H1 (cell line): ENCODE measurements around the gene SLC37A1. TPM values are rescaled to one million over a fixed set of nuclear protein-coding genes. Genes with fewer than 3 reads are reported as not detected.

Experiments used
- CTCF ChIA-PET: fragments of 300-600 bp; sonication (Branson Sonifier 250); formaldehyde crosslinking; loops from one replicate; lab custom pipeline; 2021; ENCODE audit not compliant: partially characterized antibody; lab: Charles Lee
- POLR2A ChIA-PET: fragments of 300-600 bp; sonication (Branson Sonifier 250); formaldehyde crosslinking; loops from one replicate; lab custom pipeline; 2021; ENCODE audit warnings: inconsistent platforms; ENCODE audit not compliant: partially characterized antibody; lab: Charles Lee
- DNase-seq, 2 experiments: peaks; one replicate each; pipeline versions ENCODE4 v3.0.0 to v3.0.0-alpha.2; 2010 to 2022; ENCODE audit warnings: low spot score in 2 of 2, low read depth in 1 of 2, mixed read lengths in 1 of 2
- FAIRE-seq: peaks from 2 replicates; lab custom pipeline; 2011; peaks lifted over from hg19 to GRCh38; lab: Jason Lieb, UNC
- H2AFZ ChIP-seq: 2 replicates; pipeline ENCODE4 v1.8.1; 2012; ENCODE audit warnings: low read length, inconsistent platforms
- H2AK5ac ChIP-seq: 2 replicates; pipeline ENCODE4 v1.6.1; 2013; ENCODE audit warnings: low read depth, low read length
- H2BK120ac ChIP-seq: replicated peaks from 2 replicates; pipeline ENCODE3; 2013; ENCODE audit warnings: low read depth, low read length, inconsistent platforms
- H2BK12ac ChIP-seq: 2 replicates; pipeline ENCODE4 v1.6.1; 2013; ENCODE audit warnings: low read depth, low read length
- H2BK15ac ChIP-seq: 2 replicates; pipeline ENCODE4 v1.6.1; 2013; ENCODE audit warnings: low read length
- H2BK20ac ChIP-seq: 2 replicates; pipeline ENCODE4 v1.6.1; 2013; ENCODE audit warnings: low read length
- H2BK5ac ChIP-seq: 2 replicates; pipeline ENCODE4 v1.6.1; 2013; ENCODE audit warnings: low read depth, low read length
- H3K14ac ChIP-seq: 2 replicates; pipeline ENCODE4 v1.6.1; 2013; ENCODE audit warnings: inconsistent platforms; ENCODE audit not compliant: insufficient read length
- H3K18ac ChIP-seq: 2 replicates; pipeline ENCODE4 v1.6.1; 2013; ENCODE audit warnings: low read length; ENCODE audit errors: extremely low read depth
- H3K23ac ChIP-seq: 2 replicates; pipeline ENCODE4 v1.6.1; 2013; ENCODE audit warnings: inconsistent platforms; ENCODE audit not compliant: insufficient read length
- H3K23me2 ChIP-seq: 2 replicates; pipeline ENCODE4 v1.6.1; 2013; ENCODE audit warnings: low read depth, low read length
- H3K27ac ChIP-seq: 2 replicates; pipeline ENCODE4 v1.6.1; 2011; ENCODE audit warnings: low read depth, low read length, inconsistent platforms
- H3K27me3 ChIP-seq, 4 experiments: replicated peaks in 1 of 4; 1 replicate in 1 of 4; 2 replicates in 3 of 4; pipeline versions ENCODE4 v1.6.1 to v1.8.1; 2011 to 2013; ENCODE audit warnings: low read length in 3 of 4, mild to moderate bottlenecking in 3 of 4, inconsistent platforms in 2 of 4, mixed read lengths in 2 of 4, moderate library complexity in 1 of 4; ENCODE audit not compliant: control insufficient read depth in 3 of 4, insufficient read depth in 3 of 4; ENCODE audit errors: extremely low read depth in 1 of 4
- H3K36me3 ChIP-seq, 4 experiments: 2 replicates each; pipeline versions ENCODE4 v1.6.1 to v1.8.1; 2011 to 2013; ENCODE audit warnings: mild to moderate bottlenecking in 4 of 4, low read length in 3 of 4, moderate library complexity in 2 of 4, control low read depth in 1 of 4, inconsistent platforms in 1 of 4; ENCODE audit not compliant: insufficient read depth in 4 of 4, control insufficient read depth in 2 of 4
- H3K4ac ChIP-seq: replicated peaks from 2 replicates; pipeline ENCODE3; 2013; ENCODE audit warnings: low read length, low read depth, mixed read lengths, inconsistent platforms; ENCODE audit not compliant: insufficient read length
- H3K4me1 ChIP-seq, 4 experiments: replicated peaks in 1 of 4; 1 replicate in 1 of 4; 2 replicates in 3 of 4; pipeline versions ENCODE4 v1.6.1 to v1.8.1; 2011 to 2013; ENCODE audit warnings: low read length in 3 of 4, inconsistent platforms in 2 of 4, mixed read lengths in 1 of 4; ENCODE audit not compliant: insufficient read depth in 4 of 4, control insufficient read depth in 3 of 4
- H3K4me2 ChIP-seq, 2 experiments: 2 replicates each; pipeline versions ENCODE4 v1.6.1 to v1.8.1; 2011 to 2013; ENCODE audit warnings: low read depth in 2 of 2, low read length in 2 of 2, control low read depth in 1 of 2, inconsistent platforms in 1 of 2, mild to moderate bottlenecking in 1 of 2; ENCODE audit not compliant: insufficient read depth in 1 of 2
- H3K4me3 ChIP-seq, 4 experiments: fragments of 200-600, 300-600 bp in 1 of 4; sonication (generic), shearing (Covaris generic), sonication (Bioruptor Twin) in 1 of 4; 2 replicates each; pipeline versions ENCODE4 v1.5.1 to v1.8.1; 2011 to 2016; ENCODE audit warnings: low read length in 4 of 4, low read depth in 3 of 4, control low read depth in 2 of 4, inconsistent platforms in 2 of 4, mild to moderate bottlenecking in 2 of 4, mixed read lengths in 1 of 4, moderate library complexity in 1 of 4; ENCODE audit not compliant: insufficient read depth in 2 of 4; ENCODE audit errors: extremely low read depth in 1 of 4
- H3K56ac ChIP-seq: replicated peaks from 2 replicates; pipeline ENCODE3; 2013; ENCODE audit warnings: low read depth, mild to moderate bottlenecking, mixed read lengths, low read length, inconsistent platforms; ENCODE audit not compliant: insufficient read length
- H3K79me1 ChIP-seq: 2 replicates; pipeline ENCODE4 v1.6.1; 2013; ENCODE audit warnings: low read depth, low read length, control low read depth
- H3K79me2 ChIP-seq, 2 experiments: 2 replicates each; pipeline versions ENCODE4 v1.6.1 to v1.8.1; 2012 to 2013; ENCODE audit warnings: low read length in 2 of 2, mild to moderate bottlenecking in 2 of 2, inconsistent platforms in 1 of 2; ENCODE audit not compliant: insufficient read depth in 2 of 2, control insufficient read depth in 1 of 2
- H3K9ac ChIP-seq, 4 experiments: replicated peaks in 1 of 4; 1 replicate in 1 of 4; 2 replicates in 3 of 4; pipeline versions ENCODE4 v1.6.1 to v1.8.1; 2011 to 2013; ENCODE audit warnings: low read depth in 3 of 4, low read length in 3 of 4, control low read depth in 2 of 4, mild to moderate bottlenecking in 2 of 4, moderate library complexity in 2 of 4, inconsistent platforms in 1 of 4; ENCODE audit errors: extremely low read depth in 1 of 4
- H3K9me3 ChIP-seq, 2 experiments: 2 replicates each; pipeline versions ENCODE4 v1.6.1 to v1.8.1; 2012 to 2013; ENCODE audit warnings: mild to moderate bottlenecking in 2 of 2, moderate library complexity in 2 of 2, control low read depth in 1 of 2, inconsistent platforms in 1 of 2, low read depth in 1 of 2, low read length in 1 of 2, mixed read lengths in 1 of 2; ENCODE audit not compliant: insufficient read depth in 2 of 2
- H4K20me1 ChIP-seq, 2 experiments: replicated peaks in 1 of 2; 2 replicates each; pipeline versions ENCODE3 to v1.8.1; 2011 to 2013; ENCODE audit warnings: inconsistent platforms in 2 of 2, low read length in 2 of 2, mild to moderate bottlenecking in 1 of 2; ENCODE audit not compliant: insufficient read depth in 2 of 2, control insufficient read depth in 1 of 2
- H4K5ac ChIP-seq: 2 replicates; pipeline ENCODE4 v1.6.1; 2013; ENCODE audit warnings: low read length, low read depth, mixed read lengths, inconsistent platforms; ENCODE audit not compliant: insufficient read length
- H4K8ac ChIP-seq: 2 replicates; pipeline ENCODE4 v1.8.0; 2013; ENCODE audit warnings: mild to moderate bottlenecking, moderate library complexity, low read length, inconsistent platforms; ENCODE audit not compliant: insufficient read depth; ENCODE audit errors: extremely low read depth
- H4K91ac ChIP-seq: replicated peaks from 2 replicates; pipeline ENCODE3; 2013; ENCODE audit warnings: low read length, mixed read lengths, inconsistent platforms; ENCODE audit not compliant: insufficient read length
- BRCA1 ChIP-seq: IDR thresholded peaks from 2 replicates; pipeline ENCODE4 v1.6.1; 2012; ENCODE audit warnings: low read depth, low read length, improper control_type of control experiment
- CTBP2 ChIP-seq: IDR thresholded peaks from 2 replicates; pipeline ENCODE4 v1.7.0; 2011; ENCODE audit warnings: borderline replicate concordance, mild to moderate bottlenecking, moderate library complexity, mixed read lengths, low read length; ENCODE audit not compliant: insufficient read depth, insufficient read length
- EGR1 ChIP-seq: IDR thresholded peaks from 2 replicates; pipeline ENCODE4 v1.6.1; 2011; ENCODE audit warnings: low read depth, low read length, borderline replicate concordance
- JUN ChIP-seq: IDR thresholded peaks from 2 replicates; pipeline ENCODE4 v1.6.1; 2011; ENCODE audit warnings: low read depth, mild to moderate bottlenecking, improper control_type of control experiment, low read length
- PHF8 ChIP-seq: fragments of 200-600 bp; sonication (generic); conservative IDR thresholded peaks from 2 replicates; pipeline ENCODE4 v1.7.1; 2012; ENCODE audit warnings: low read depth, mild to moderate bottlenecking, inconsistent platforms, low read length, moderate library complexity
- SIRT6 ChIP-seq: IDR thresholded peaks from one replicate; pipeline ENCODE4 v1.7.1; 2012; ENCODE audit warnings: low read length, inconsistent platforms
- SP1 ChIP-seq: IDR thresholded peaks from 2 replicates; pipeline ENCODE4 v1.6.1; 2011; ENCODE audit warnings: low read depth, low read length
- SUZ12 ChIP-seq: fragments of 200-600 bp; sonication (generic); IDR thresholded peaks from 2 replicates; pipeline ENCODE4 v1.6.1; 2012; ENCODE audit warnings: mild to moderate bottlenecking, inconsistent platforms, low read length, moderate library complexity, mixed read lengths
- TAF1 ChIP-seq: IDR thresholded peaks from 2 replicates; pipeline ENCODE4 v1.6.1; 2011; ENCODE audit warnings: mild to moderate bottlenecking, low read depth, low read length
- TBP ChIP-seq: IDR thresholded peaks from 2 replicates; pipeline ENCODE4 v1.6.1; 2011; ENCODE audit warnings: low read depth, low read length, improper control_type of control experiment
- WGBS, 2 experiments: shearing (Covaris generic) in 1 of 2; methylation state at CpG; one replicate each; pipeline versions ENCODE4 v1.1.6 to v1.1.7; 2013 to 2015; ENCODE audit warnings: low lambda C conversion rate in 2 of 2, mixed read lengths in 2 of 2, inconsistent platforms in 1 of 2, low coverage in 1 of 2, missing lambda C conversion rate in 1 of 2; ENCODE audit not compliant: insufficient replicate concordance in 2 of 2, insufficient coverage in 1 of 2, insufficient read length in 1 of 2; ENCODE audit errors: extremely low coverage in 1 of 2, missing lambda C conversion rate in 1 of 2; 5-methylcytosine and 5-hydroxymethylcytosine counted together
- polyA plus RNA-seq, 7 experiments: library from polyadenylated mRNA; depleted of rRNA in 3 of 7; stranded (reverse) in 5 of 7; unstranded in 2 of 7; fragments of >200 nt in 5 of 7; fragments of 200-250 nt in 2 of 7; gene quantifications; 1 replicate in 5 of 7; 2 replicates in 1 of 7; 4 replicates in 1 of 7; pipeline versions ENCODE4 v1.2.1 to v1.2.3, GENCODE V29; 2011 to 2013; ENCODE audit warnings: missing spikeins in 2 of 7, mixed read lengths in 2 of 7
- total RNA-seq: library from RNA; stranded (reverse); fragmentation: NEBNext Ultra II Directional; extraction: Animal tissue kit (Norgen Biotek cat#: 25700); gene quantifications from 2 replicates; pipeline ENCODE4 v1.2.1, GENCODE V29; 2021
- TF ChIP-seq, protein P1 (sequence below): IDR thresholded peaks from 2 replicates; pipeline ENCODE4 v1.6.1; 2011; ENCODE audit warnings: low read depth, mild to moderate bottlenecking, low read length; ENCODE audit not compliant: insufficient read depth

SLC37A1 gene
- total and polyA plus RNA-seq, 2 of the 8 experiments (the other 6 are each of a cell fraction or from before 2014, with no cell fraction given), result 15.6 to 30.9 TPM

DNA sequence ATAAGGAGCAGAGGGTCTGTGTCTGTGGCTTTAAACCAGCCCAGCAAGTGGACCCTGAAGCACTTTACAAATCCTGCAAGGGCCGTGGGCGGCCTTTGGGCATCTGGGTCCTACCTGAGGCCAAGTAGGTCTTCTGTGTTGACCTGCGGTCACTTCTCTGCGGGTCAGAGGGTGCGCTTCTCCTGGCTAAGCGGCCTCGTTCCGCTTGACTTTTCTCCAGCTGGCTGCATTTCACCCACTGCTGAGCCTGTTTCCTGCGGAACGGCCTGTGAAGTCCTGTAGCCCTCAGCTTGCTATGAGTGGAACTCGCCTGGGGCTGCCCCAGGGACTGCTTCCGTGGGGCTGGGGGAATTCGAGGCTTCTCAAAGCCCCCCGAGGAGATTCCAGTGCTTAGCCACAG is 43.3 kb downstream of the SLC37A1 start:
- no peak overlapping the region for H2BK120ac ChIP-seq
- no peaks in the 10 kb centered on the region for H3K79me1 ChIP-seq
- H3K9ac ChIP-seq, result no peak overlapping the region
- no peak overlapping the region for H2BK5ac ChIP-seq
- no peak overlapping the region for H3K23ac ChIP-seq
- no peak overlapping the region for H4K8ac ChIP-seq
- no peak for DNase-seq
- H3K14ac ChIP-seq, result no peak overlapping the region
- no peak overlapping the region for H3K4me2 ChIP-seq
- H2BK15ac ChIP-seq, result no peak overlapping the region
- no peak overlapping the region for H4K91ac ChIP-seq
- no peak overlapping the region for H4K5ac ChIP-seq
- no peak overlapping the region for H2AK5ac ChIP-seq
- ChIA-PET CTCF (interaction anchor here (1.6 kb wide), 1 partner anchor 36 kb away, joined by 4 read pairs; no protein-coding TSS in a partner anchor), POLR2A (no interaction called here)
- peaks cover 0 to 5% (median 0%) of the 10 kb centered on the region in 4 experiments; a peak in 2 of 7 replicates for H3K4me1 ChIP-seq
- H3K4me3 ChIP-seq, result no peak overlapping the region
- no peak overlapping the region for H3K56ac ChIP-seq
- H3K27ac ChIP-seq, result no peak overlapping the region
- H3K4ac ChIP-seq, result no peak overlapping the region
- H3K23me2 ChIP-seq, result no peaks in the 10 kb centered on the region
- H2AFZ ChIP-seq, result no peak overlapping the region
- H2BK20ac ChIP-seq, result no peak overlapping the region
- no peak for FAIRE-seq
- no peaks in the 10 kb centered on the region; a peak in 1 of 7 replicates for H3K27me3 ChIP-seq
- H3K18ac ChIP-seq, result no peak overlapping the region
- no peaks in the 10 kb centered on the region for H3K79me2 ChIP-seq
- 74% methylated on average over 14 of the region's 14 CpGs; no CpG with 5 or more reads in 1 of the 2 experiments for WGBS, 2 experiments
- no peak overlapping the region for H2BK12ac ChIP-seq
- no peaks in the 10 kb centered on the region for H3K9me3 ChIP-seq
- H4K20me1 ChIP-seq, result no peaks in the 10 kb centered on the region
- peaks cover 0 to 9% (median 0%) of the 10 kb centered on the region in 4 experiments; a peak in 4 of 8 replicates for H3K36me3 ChIP-seq
- TF ChIP-seq BRCA1, result no peak
- no peak for TF ChIP-seq SIRT6
- no peak for TF ChIP-seq SP1
- no peak for TF ChIP-seq SUZ12
- TF ChIP-seq PHF8, result no peak
- no peak for TF ChIP-seq TAF1
- TF ChIP-seq TBP, result no peak
- TF ChIP-seq, protein P1, sequence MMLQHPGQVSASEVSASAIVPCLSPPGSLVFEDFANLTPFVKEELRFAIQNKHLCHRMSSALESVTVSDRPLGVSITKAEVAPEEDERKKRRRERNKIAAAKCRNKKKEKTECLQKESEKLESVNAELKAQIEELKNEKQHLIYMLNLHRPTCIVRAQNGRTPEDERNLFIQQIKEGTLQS, result no peak
- TF ChIP-seq EGR1, result no peak
- TF ChIP-seq CTBP2, result no peak
- no peak for TF ChIP-seq JUN
